Endothelial cell of umbilical vein (primary cell): ENCODE results near the gene RHEX. TPM values are rescaled to one million over a fixed set of nuclear protein-coding genes. Genes with fewer than 3 reads are reported as not detected.

ENCODE experiments used
- BruUV-seq: library from RNA; stranded (reverse); fragments of 400-500 nt; replicated peaks from 2 replicates; lab custom pipeline; 2021; lab: Mats Ljungman, UMichigan
- CTCF ChIA-PET: fragments of 300-600, 350-600 bp; sonication (Branson Sonifier 250); formaldehyde crosslinking; loops from one replicate; lab custom pipeline; 2021; ENCODE audit warnings: antibody characterized with exemption, inconsistent platforms; lab: Charles Lee
- POLR2A ChIA-PET: fragments of 300-600, 350-600 bp; sonication (Branson Sonifier 250); formaldehyde crosslinking; loops from one replicate; lab custom pipeline; 2021; ENCODE audit warnings: antibody characterized with exemption, inconsistent platforms; lab: Charles Lee
- DNase-seq: peaks from one replicate; pipeline ENCODE4 v3.0.0-alpha.2; 2011; ENCODE audit warnings: low read depth, low spot score
- FAIRE-seq: peaks from 2 replicates; lab custom pipeline; 2011; peaks lifted over from hg19 to GRCh38; lab: Jason Lieb, UNC
- H2AFZ ChIP-seq: 2 replicates; pipeline ENCODE4 v1.6.0; 2012; ENCODE audit warnings: low read depth, low read length, control low read depth, inconsistent platforms
- H3K27ac ChIP-seq: 2 replicates; pipeline ENCODE4 v1.5.1; 2011; ENCODE audit warnings: low read depth, mild to moderate bottlenecking, control low read depth, low read length, moderate library complexity; ENCODE audit not compliant: insufficient read depth
- H3K27me3 ChIP-seq, 2 experiments: 2 replicates each; pipeline versions ENCODE4 v1.6.0 to v1.6.1; 2011; ENCODE audit warnings: low read length in 2 of 2, mixed read lengths in 1 of 2; ENCODE audit not compliant: control insufficient read depth in 2 of 2, insufficient read depth in 2 of 2
- H3K36me3 ChIP-seq, 2 experiments: 2 replicates in 1 of 2; 3 replicates in 1 of 2; pipeline ENCODE4 v1.5.1; 2011; ENCODE audit warnings: low read length in 2 of 2, mild to moderate bottlenecking in 1 of 2, moderate library complexity in 1 of 2; ENCODE audit not compliant: control insufficient read depth in 2 of 2, insufficient read depth in 2 of 2; ENCODE audit errors: extremely low read depth in 1 of 2
- H3K4me1 ChIP-seq: 3 replicates; pipeline ENCODE4 v1.5.1; 2011; ENCODE audit warnings: mild to moderate bottlenecking, low read length; ENCODE audit not compliant: control insufficient read depth, insufficient read depth; ENCODE audit errors: extremely low read depth
- H3K4me2 ChIP-seq: 2 replicates; pipeline ENCODE4 v1.6.1; 2011; ENCODE audit warnings: low read length, control low read depth, mixed read lengths; ENCODE audit not compliant: insufficient read depth
- H3K4me3 ChIP-seq, 3 experiments: fragments of 200-600 bp in 1 of 3; sonication (generic), shearing (Covaris generic) in 1 of 3; replicated peaks in 1 of 3; 2 replicates each; pipeline ENCODE4 v1.5.1; 2011 to 2016; ENCODE audit warnings: control low read depth in 3 of 3, low read length in 3 of 3, mild to moderate bottlenecking in 2 of 3, inconsistent platforms in 1 of 3, low read depth in 1 of 3, moderate library complexity in 1 of 3; ENCODE audit not compliant: insufficient read depth in 1 of 3
- H3K79me2 ChIP-seq: 2 replicates; pipeline ENCODE4 v1.6.0; 2012; ENCODE audit warnings: low read length, inconsistent platforms; ENCODE audit not compliant: control insufficient read depth, insufficient read depth
- H3K9ac ChIP-seq: replicated peaks from 2 replicates; pipeline ENCODE3; 2011; ENCODE audit warnings: low read length, control low read depth; ENCODE audit not compliant: insufficient read depth; ENCODE audit errors: extremely low read depth
- H3K9me1 ChIP-seq: replicated peaks from 3 replicates; pipeline ENCODE4 v1.6.0; 2011; ENCODE audit warnings: mild to moderate bottlenecking, low read length; ENCODE audit not compliant: control insufficient read depth, insufficient read depth; ENCODE audit errors: extremely low read depth
- H3K9me3 ChIP-seq: replicated peaks from 2 replicates; pipeline ENCODE4 v1.5.1; 2012; ENCODE audit warnings: low read length, inconsistent platforms; ENCODE audit not compliant: control insufficient read depth, insufficient read depth
- H4K20me1 ChIP-seq: replicated peaks from 2 replicates; pipeline ENCODE3; 2011; ENCODE audit warnings: mild to moderate bottlenecking, low read length; ENCODE audit not compliant: control insufficient read depth, insufficient read depth; ENCODE audit errors: extremely low read depth
- CTCF ChIP-seq, 2 donors: IDR thresholded peaks; 1 replicate in 1 of 2; 2 replicates in 1 of 2; pipeline ENCODE4 v1.5.1; 2011; ENCODE audit warnings: low read length in 2 of 2, mild to moderate bottlenecking in 2 of 2, moderate library complexity in 2 of 2, control low read depth in 1 of 2, inconsistent platforms in 1 of 2, low read depth in 1 of 2; ENCODE audit not compliant: insufficient read depth in 1 of 2; ENCODE audit errors: extremely low read depth in 1 of 2
- EZH2 ChIP-seq: IDR thresholded peaks from 2 replicates; pipeline ENCODE4 v1.6.1; 2012; ENCODE audit warnings: borderline replicate concordance, low read depth, mild to moderate bottlenecking, moderate library complexity, low read length, inconsistent platforms; ENCODE audit not compliant: severe bottlenecking
- FOS ChIP-seq: IDR thresholded peaks from 2 replicates; pipeline ENCODE4 v1.6.1; 2011; ENCODE audit warnings: mild to moderate bottlenecking, low read length, moderate library complexity, borderline replicate concordance; ENCODE audit not compliant: insufficient read depth
- GATA2 ChIP-seq: IDR thresholded peaks from 2 replicates; pipeline ENCODE4 v1.7.0; 2011; ENCODE audit warnings: low read depth, mild to moderate bottlenecking, moderate library complexity, mixed read lengths, low read length; ENCODE audit not compliant: insufficient read length, insufficient read depth
- JUN ChIP-seq: IDR thresholded peaks from 2 replicates; pipeline ENCODE4 v1.6.1; 2011; ENCODE audit warnings: borderline replicate concordance, low read depth; ENCODE audit not compliant: insufficient read length, insufficient read depth
- MAX ChIP-seq: IDR thresholded peaks from 2 replicates; pipeline ENCODE4 v1.6.1; 2011; ENCODE audit not compliant: insufficient read depth, insufficient read length
- MYC ChIP-seq: IDR thresholded peaks from one replicate; pipeline ENCODE4 v1.6.1; 2011; ENCODE audit warnings: mild to moderate bottlenecking, low read depth, low read length
- POLR2A ChIP-seq: IDR thresholded peaks from 2 replicates; pipeline ENCODE4 v1.6.1; 2012; ENCODE audit warnings: low read depth, mild to moderate bottlenecking, control low read depth, low read length
- POLR2AphosphoS5 ChIP-seq: IDR thresholded peaks from 2 replicates; pipeline ENCODE4 v1.6.1; 2012; ENCODE audit warnings: low read depth, mild to moderate bottlenecking, control low read depth, low read length, moderate library complexity; ENCODE audit not compliant: insufficient read depth
- dilution Hi-C: fragments of 300-500 bp; cut with MboI; formaldehyde crosslinking; loops from one replicate; pipeline ENCODE4 v1.15.0; 2019; ENCODE audit warnings: low sequenced_read_pairs; ENCODE audit not compliant: extremely low pct_ligation_motif_present
- intact Hi-C: fragments of 100-400 bp; cut with micrococcal nuclease; formaldehyde crosslinking; loops from one replicate; pipeline ENCODE4 v1.10.0; 2022
- polyA plus RNA-seq, 4 experiments: library from polyadenylated mRNA; depleted of rRNA in 3 of 4; stranded (reverse) in 3 of 4; unstranded in 1 of 4; fragments of >200 nt; gene quantifications; 2 replicates each; pipeline versions ENCODE4 v1.2.1 to v1.2.3, GENCODE V29; 2011 to 2012; ENCODE audit warnings: missing spikeins in 1 of 4
- total RNA-seq: library from RNA; stranded (reverse); gene quantifications from 2 replicates; pipeline ENCODE4 v1.2.3, GENCODE V29; 2021

The RHEX gene
- total and polyA plus RNA-seq, 2 donors (not counting 3 experiments of a cell fraction or from before 2014, with no cell fraction given) = not detected

GRCh38 chr1:206081856-206082255 is 28.9 kb downstream of the RHEX start:
- CTCF ChIA-PET = interaction anchor here (0.9 to 1.3 kb wide), 4 partner anchors 9 to 105 kb away, joined by 3 to 5 read pairs (median 4); no protein-coding TSS in a partner anchor
- no peaks in the 10 kb centered on the region for H3K9me3 ChIP-seq
- FAIRE-seq = no peak
- no peak overlapping the region for H3K4me2 ChIP-seq
- no peaks in the 10 kb centered on the region for H3K9me1 ChIP-seq
- dilution Hi-C loops = no loop called here
- H3K36me3 ChIP-seq = no peaks in the 10 kb centered on the region
- DNase-seq = no peak
- H3K79me2 ChIP-seq = no peaks in the 10 kb centered on the region
- no peak for TF ChIP-seq POLR2AphosphoS5
- TF ChIP-seq MAX = no peak
- no peak for TF ChIP-seq GATA2
- no peak for TF ChIP-seq FOS
- no peak for TF ChIP-seq CTCF (IDR thresholded peaks at IDR 0.05; ENCODE audit: extremely low read depth in 1 of 2, insufficient read depth in 1 of 2, low read depth in 1 of 2, low read length in 2 of 2)
- TF ChIP-seq MYC = no peak
- no peak for TF ChIP-seq EZH2
- no peak for TF ChIP-seq POLR2A
- TF ChIP-seq JUN = no peak
- H2AFZ ChIP-seq = no peak overlapping the region
- no peak overlapping the region for H3K27ac ChIP-seq
- no peaks in the 10 kb centered on the region for H4K20me1 ChIP-seq
- no peak overlapping the region for H3K4me3 ChIP-seq
- H3K27me3 ChIP-seq = peaks cover 0 to 17% of the 10 kb centered on the region in 2 experiments
- POLR2A ChIA-PET = no interaction called here
- no peak overlapping the region for H3K9ac ChIP-seq
- H3K4me1 ChIP-seq = no peaks in the 10 kb centered on the region
- intact Hi-C loops = no loop called here
- BruUV-seq = no TSS peak
